BE2C (cell line): ENCODE data around the gene FAM136A. TPM values are rescaled to one million over a fixed set of nuclear protein-coding genes. Genes with fewer than 3 reads are reported as not detected.
A peak's percentile ranks its signal among the peaks of the same experiment; 100 is the strongest.

ENCODE experiments used
- DNase-seq: peaks from one replicate; pipeline ENCODE4 v3.0.0-alpha.2; 2020
- H3K27me3 ChIP-seq: fragments of 250-450 bp; sonication (Bioruptor Pico); 2 replicates; pipeline ENCODE4 v1.5.1; 2020; ENCODE audit warnings: mild to moderate bottlenecking
- H3K36me3 ChIP-seq: fragments of 250-450 bp; sonication (Bioruptor Pico); 2 replicates; pipeline ENCODE4 v1.5.1; 2020; ENCODE audit warnings: mild to moderate bottlenecking
- H3K4me1 ChIP-seq: fragments of 250-450 bp; sonication (Bioruptor Pico); 2 replicates; pipeline ENCODE4 v1.5.1; 2020
- H3K4me3 ChIP-seq: 2 replicates; pipeline ENCODE4 v1.5.1; 2011; ENCODE audit warnings: low read depth, low read length
- H3K9me3 ChIP-seq: fragments of 250-450 bp; sonication (Bioruptor Pico); 2 replicates; pipeline ENCODE4 v1.5.1; 2020
- CTCF ChIP-seq: IDR thresholded peaks from 2 replicates; pipeline ENCODE4 v1.5.1; 2012; ENCODE audit warnings: mild to moderate bottlenecking, low read depth, low read length
- polyA plus RNA-seq: library from polyadenylated mRNA; unstranded; fragments of >200 nt; gene quantifications from one replicate; pipeline ENCODE4 v1.2.1, GENCODE V29; 2012; ENCODE audit warnings: low read depth, missing spikeins; ENCODE audit not compliant: insufficient read length, insufficient read depth

Gene FAM136A
- polyA plus RNA-seq, result 35.8 TPM

- TF ChIP-seq CTCF, result peak; percentile 56
- no peaks in the 10 kb centered on the region for H3K4me1 ChIP-seq
- peak; percentile 85 for DNase-seq
- no peaks in the 10 kb centered on the region for H3K9me3 ChIP-seq
- no peaks in the 10 kb centered on the region for H3K27me3 ChIP-seq
- H3K4me3 ChIP-seq, result peak within 1 kb of the TSS; percentile 70
- H3K36me3 ChIP-seq, result no peaks in the 10 kb centered on the region
These were observed at the start of gene FAM136A for GRCh38 chr2:70301344-70302194. Gene FAM136A, minus strand, starts transcription at chr2:70302067. Its CDS starts 56 bp downstream, at chr2:70302011.

GRCh38 chr2:70349921-70350685 lies 48.2 kb upstream of the FAM136A start:
- no peak for DNase-seq
- no peaks in the 10 kb centered on the region for H3K27me3 ChIP-seq
- no peak for TF ChIP-seq CTCF
- H3K4me3 ChIP-seq, result no peak overlapping the region
- H3K36me3 ChIP-seq, result no peaks in the 10 kb centered on the region
- no peaks in the 10 kb centered on the region for H3K9me3 ChIP-seq
- no peaks in the 10 kb centered on the region for H3K4me1 ChIP-seq

DNA sequence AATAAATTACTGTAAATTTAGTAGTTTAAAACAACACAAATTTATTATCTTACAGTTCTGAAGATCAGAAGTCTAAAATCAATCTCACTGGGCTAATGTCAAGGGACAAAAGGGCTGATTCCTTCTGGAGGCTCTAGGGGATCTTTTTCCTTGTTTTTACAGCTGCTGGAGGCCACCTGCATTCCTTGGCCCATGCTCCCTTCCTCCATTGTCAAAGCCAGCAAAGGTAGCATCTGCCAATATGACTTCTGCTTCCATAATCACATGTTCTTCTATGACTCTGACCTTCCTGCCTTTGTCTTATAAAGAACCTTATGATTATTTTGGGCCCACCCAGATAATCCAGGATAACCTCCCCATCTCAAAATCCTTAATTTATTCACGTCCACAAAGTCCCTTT lies 46.0 kb upstream of the FAM136A start:
- H3K27me3 ChIP-seq, result no peaks in the 10 kb centered on the region; the same call in 1 of the 2 replicates

GRCh38 chr2:70344195-70344594 lies 42.3 kb upstream of the FAM136A start:
- Histone ChIP-seq H3K4me1 (no peaks in the 10 kb centered on the region), H3K36me3 (no peaks in the 10 kb centered on the region), H3K27me3 (no peaks in the 10 kb centered on the region; the same call in 1 of the 2 replicates), H3K4me3 (no peak overlapping the region), H3K9me3 (no peaks in the 10 kb centered on the region)
- no peak for DNase-seq
- no peak for TF ChIP-seq CTCF

More for the DNA sequence above, 46.0 kb upstream of the FAM136A start:
- H3K9me3 ChIP-seq, result no peaks in the 10 kb centered on the region
- no peaks in the 10 kb centered on the region for H3K4me1 ChIP-seq
- H3K36me3 ChIP-seq, result no peaks in the 10 kb centered on the region
- no peak for TF ChIP-seq CTCF
- DNase-seq, result no peak
- no peak overlapping the region for H3K4me3 ChIP-seq

DNA sequence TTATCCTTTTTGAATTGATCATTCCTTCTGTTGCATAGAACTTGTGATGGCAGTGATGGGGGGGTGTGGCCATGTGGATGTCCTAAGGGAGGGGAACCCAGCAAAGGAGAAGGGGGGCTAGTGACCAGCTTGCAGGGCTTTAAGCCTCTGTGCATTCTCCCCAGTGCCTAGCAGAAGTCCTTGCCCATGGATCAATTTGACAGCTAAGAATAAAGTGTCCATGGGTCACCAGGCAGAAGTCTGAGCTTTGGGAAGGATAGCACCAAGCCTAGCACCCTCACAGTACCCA lies 39.6 kb upstream of the FAM136A start:
- no peak overlapping the region for H3K4me3 ChIP-seq
- no peak for TF ChIP-seq CTCF
- H3K27me3 ChIP-seq, result no peaks in the 10 kb centered on the region; the same call in 1 of the 2 replicates
- H3K36me3 ChIP-seq, result no peaks in the 10 kb centered on the region
- no peaks in the 10 kb centered on the region for H3K9me3 ChIP-seq
- H3K4me1 ChIP-seq, result no peaks in the 10 kb centered on the region
- no peak for DNase-seq
